Stimulated activated CD4-positive, alpha-beta T cell treated with anti-CD3 and anti-CD28 coated beads, TNF-alpha, amount 100 ng/mL, for 1 hour (primary cell): ENCODE measurements around the gene TIAM1.

Experiments
- DNase-seq, 3 donors: peaks; one replicate each; pipeline ENCODE4 v3.0.0-alpha.2; 2020; ENCODE audit warnings: low read depth in 3 of 3, low spot score in 1 of 3

The TIAM1 gene

GRCh38 chr21:31290765-31291164 is 53.3 kb downstream of the TIAM1 start:
- no peak for DNase-seq

- DNase-seq = no peak
These were observed 54.4 kb downstream of the TIAM1 start for GRCh38 chr21:31289702-31290101.

- DNase-seq = no peak
These were observed 55.9 kb downstream of the TIAM1 start for GRCh38 chr21:31288191-31288590.

- DNase-seq = no peak
These were observed 56.9 kb downstream of the TIAM1 start for GRCh38 chr21:31287201-31287600.

GRCh38 chr21:31286621-31287020 is 57.4 kb downstream of the TIAM1 start:
- DNase-seq = no peak

- no peak for DNase-seq
These were observed 59.2 kb downstream of the TIAM1 start for GRCh38 chr21:31284797-31285397.

- DNase-seq = no peak
These were observed 61.0 kb downstream of the TIAM1 start for GRCh38 chr21:31283025-31283424.

GRCh38 chr21:31282095-31282709 is 61.9 kb downstream of the TIAM1 start:
- DNase-seq = no peak

GRCh38 chr21:31281561-31281960 is 62.5 kb downstream of the TIAM1 start:
- no peak for DNase-seq

GRCh38 chr21:31279986-31280385 is 64.1 kb downstream of the TIAM1 start:
- no peak for DNase-seq

- DNase-seq = no peak
These were observed 64.8 kb downstream of the TIAM1 start for GRCh38 chr21:31279214-31279613.

- no peak for DNase-seq
These were observed 65.4 kb downstream of the TIAM1 start for GRCh38 chr21:31278511-31279130.

- no peak for DNase-seq
These were observed 67.4 kb downstream of the TIAM1 start for GRCh38 chr21:31276663-31277062.

- DNase-seq = no peak
These were observed 68.2 kb downstream of the TIAM1 start for GRCh38 chr21:31275901-31276300.

- DNase-seq = no peak
These were observed 70.8 kb downstream of the TIAM1 start for GRCh38 chr21:31273278-31273677.

GRCh38 chr21:31268090-31268489 is 76.0 kb downstream of the TIAM1 start:
- no peak for DNase-seq

GRCh38 chr21:31267644-31268043 is 76.4 kb downstream of the TIAM1 start:
- no peak for DNase-seq

- no peak for DNase-seq
These were observed 77.8 kb downstream of the TIAM1 start for GRCh38 chr21:31266241-31266640.

GRCh38 chr21:31265366-31266013 is 78.6 kb downstream of the TIAM1 start:
- no peak for DNase-seq

- DNase-seq = no peak
These were observed 79.5 kb downstream of the TIAM1 start for GRCh38 chr21:31264574-31264973.

- DNase-seq = no peak
These were observed 81.3 kb downstream of the TIAM1 start for GRCh38 chr21:31262728-31263127.

GRCh38 chr21:31261759-31262158 is 82.3 kb downstream of the TIAM1 start:
- DNase-seq = no peak
